Central memory CD8-positive, alpha-beta T cell (primary cell): ENCODE measurements around the gene TRPM6.

Experiments
- ATAC-seq: fragments of 150-1000 bp; cut with Tn5 transposase; replicated peaks from 2 replicates; pipeline ENCODE4 v1.10.0; 2022; ENCODE audit warnings: mild to moderate bottlenecking, moderate FRiP score, moderate number of reproducible peaks; ENCODE audit not compliant: poor library complexity, severe bottlenecking; ENCODE audit errors: extremely low read depth
- DNase-seq, 2 donors: peaks; one replicate each; pipeline ENCODE4 v3.0.0; 2021; ENCODE audit warnings: low spot score in 2 of 2
- H3K27ac Mint-ChIP-seq: one replicate; pipeline ENCODE4 v1.8.0; 2022; ENCODE audit warnings: low read depth, mild to moderate bottlenecking, moderate library complexity, mixed read lengths
- H3K27me3 Mint-ChIP-seq: one replicate; pipeline ENCODE4 v1.8.0; 2022; ENCODE audit warnings: mixed read lengths
- H3K36me3 Mint-ChIP-seq: one replicate; pipeline ENCODE4 v1.8.0; 2022; ENCODE audit warnings: mild to moderate bottlenecking, moderate library complexity, mixed read lengths; ENCODE audit not compliant: insufficient read depth
- H3K4me1 Mint-ChIP-seq: one replicate; pipeline ENCODE4 v1.8.0; 2022; ENCODE audit warnings: mixed read lengths
- H3K4me3 Mint-ChIP-seq: one replicate; pipeline ENCODE4 v1.8.0; 2022; ENCODE audit warnings: mild to moderate bottlenecking, moderate library complexity, mixed read lengths
- H3K9me3 Mint-ChIP-seq: one replicate; pipeline ENCODE4 v1.8.0; 2022; ENCODE audit warnings: mixed read lengths

Gene TRPM6

GRCh38 chr9:74760031-74760700, 127.6 kb downstream of the TRPM6 start:
- H3K9me3 Mint-ChIP-seq = no peaks in the 10 kb centered on the region
- ATAC-seq = no peak
- H3K27ac Mint-ChIP-seq = no peak overlapping the region
- DNase-seq = no peak
- peaks cover 12% of the 10 kb centered on the region for H3K27me3 Mint-ChIP-seq
- no peaks in the 10 kb centered on the region for H3K36me3 Mint-ChIP-seq
- no peaks in the 10 kb centered on the region for H3K4me1 Mint-ChIP-seq
- no peak overlapping the region for H3K4me3 Mint-ChIP-seq

- no peaks in the 10 kb centered on the region for H3K9me3 Mint-ChIP-seq
- no peak overlapping the region for H3K4me3 Mint-ChIP-seq
- no peak for DNase-seq
- no peak overlapping the region for H3K27ac Mint-ChIP-seq
- no peaks in the 10 kb centered on the region for H3K27me3 Mint-ChIP-seq
- H3K36me3 Mint-ChIP-seq = no peaks in the 10 kb centered on the region
- ATAC-seq = no peak
- H3K4me1 Mint-ChIP-seq = no peaks in the 10 kb centered on the region
Measured at GRCh38 chr9:74755999-74756398, 131.7 kb downstream of the TRPM6 start.

- Mint-ChIP-seq H3K36me3 (no peaks in the 10 kb centered on the region), H3K27ac (no peak overlapping the region), H3K9me3 (no peaks in the 10 kb centered on the region), H3K27me3 (no peaks in the 10 kb centered on the region), H3K4me3 (no peak overlapping the region), H3K4me1 (no peaks in the 10 kb centered on the region)
- ATAC-seq (no peak), DNase-seq (no peak)
Measured at GRCh38 chr9:74755355-74755754, 132.4 kb downstream of the TRPM6 start.

GRCh38 chr9:74753650-74754049, 134.1 kb downstream of the TRPM6 start:
- no peak overlapping the region for H3K27ac Mint-ChIP-seq
- no peaks in the 10 kb centered on the region for H3K27me3 Mint-ChIP-seq
- ATAC-seq (no peak), DNase-seq (no peak)
- H3K4me1 Mint-ChIP-seq = no peaks in the 10 kb centered on the region
- H3K36me3 Mint-ChIP-seq = no peaks in the 10 kb centered on the region
- H3K4me3 Mint-ChIP-seq = no peak overlapping the region
- no peaks in the 10 kb centered on the region for H3K9me3 Mint-ChIP-seq

GRCh38 chr9:74748966-74749365, 138.8 kb downstream of the TRPM6 start:
- no peak for DNase-seq

GRCh38 chr9:74742792-74743730, 144.7 kb downstream of the TRPM6 start:
- Mint-ChIP-seq H3K36me3 (peaks cover 3% of the 10 kb centered on the region), H3K4me1 (no peaks in the 10 kb centered on the region), H3K27ac (no peak overlapping the region), H3K9me3 (no peaks in the 10 kb centered on the region), H3K4me3 (no peak overlapping the region), H3K27me3 (peaks cover 49% of the 10 kb centered on the region)
- DNase-seq = no peak
- no peak for ATAC-seq

More at GRCh38 chr9:74748966-74749365, 138.8 kb downstream of the TRPM6 start:
- H3K4me1 Mint-ChIP-seq = no peaks in the 10 kb centered on the region
- ATAC-seq = no peak
- no peaks in the 10 kb centered on the region for H3K9me3 Mint-ChIP-seq
- no peak overlapping the region for H3K4me3 Mint-ChIP-seq
- no peaks in the 10 kb centered on the region for H3K36me3 Mint-ChIP-seq
- peaks cover 33% of the 10 kb centered on the region for H3K27me3 Mint-ChIP-seq
- no peak overlapping the region for H3K27ac Mint-ChIP-seq

GRCh38 chr9:74742191-74742790, 145.4 kb downstream of the TRPM6 start:
- Mint-ChIP-seq H3K36me3 (peaks cover 3% of the 10 kb centered on the region), H3K4me1 (no peaks in the 10 kb centered on the region), H3K27ac (no peak overlapping the region), H3K9me3 (no peaks in the 10 kb centered on the region), H3K27me3 (peaks cover 46% of the 10 kb centered on the region), H3K4me3 (no peak overlapping the region)
- DNase-seq (no peak), ATAC-seq (no peak)

GRCh38 chr9:74736646-74737045, 151.1 kb downstream of the TRPM6 start:
- peaks cover 3% of the 10 kb centered on the region for H3K36me3 Mint-ChIP-seq
- H3K27ac Mint-ChIP-seq = no peak overlapping the region
- ATAC-seq (no peak), DNase-seq (no peak)
- no peaks in the 10 kb centered on the region for H3K9me3 Mint-ChIP-seq
- H3K4me3 Mint-ChIP-seq = no peak overlapping the region
- peaks cover 16% of the 10 kb centered on the region for H3K27me3 Mint-ChIP-seq
- peaks cover 6% of the 10 kb centered on the region for H3K4me1 Mint-ChIP-seq

GRCh38 chr9:74735761-74736160, 152.0 kb downstream of the TRPM6 start:
- Mint-ChIP-seq H3K4me1 (peaks cover 6% of the 10 kb centered on the region), H3K36me3 (peaks cover 3% of the 10 kb centered on the region), H3K27me3 (peaks cover 16% of the 10 kb centered on the region), H3K9me3 (no peaks in the 10 kb centered on the region), H3K27ac (no peak overlapping the region), H3K4me3 (no peak overlapping the region)
- no peak for ATAC-seq
- no peak for DNase-seq

- Mint-ChIP-seq H3K9me3 (no peaks in the 10 kb centered on the region), H3K36me3 (no peaks in the 10 kb centered on the region), H3K4me3 (no peak overlapping the region), H3K27ac (no peak overlapping the region), H3K27me3 (no peaks in the 10 kb centered on the region), H3K4me1 (no peaks in the 10 kb centered on the region)
- no peak for ATAC-seq
- DNase-seq = no peak
Measured at GRCh38 chr9:74729136-74729695, 158.5 kb downstream of the TRPM6 start.

GRCh38 chr9:74728176-74728575, 159.5 kb downstream of the TRPM6 start:
- no peaks in the 10 kb centered on the region for H3K36me3 Mint-ChIP-seq
- no peaks in the 10 kb centered on the region for H3K4me1 Mint-ChIP-seq
- no peak overlapping the region for H3K4me3 Mint-ChIP-seq
- H3K27ac Mint-ChIP-seq = no peak overlapping the region
- no peaks in the 10 kb centered on the region for H3K27me3 Mint-ChIP-seq
- DNase-seq (no peak), ATAC-seq (no peak)
- H3K9me3 Mint-ChIP-seq = no peaks in the 10 kb centered on the region

- no peak for ATAC-seq
- H3K4me1 Mint-ChIP-seq = no peaks in the 10 kb centered on the region
- DNase-seq = no peak
- no peak overlapping the region for H3K4me3 Mint-ChIP-seq
- peaks cover 2% of the 10 kb centered on the region for H3K27me3 Mint-ChIP-seq
- no peaks in the 10 kb centered on the region for H3K36me3 Mint-ChIP-seq
- no peak overlapping the region for H3K27ac Mint-ChIP-seq
- no peaks in the 10 kb centered on the region for H3K9me3 Mint-ChIP-seq
Measured at GRCh38 chr9:74726581-74726980, 161.1 kb downstream of the TRPM6 start.
